AG04450 (cell line): ENCODE data around the gene COX7A2. TPM values are rescaled to one million over a fixed set of nuclear protein-coding genes. Genes with fewer than 3 reads are reported as not detected.

Experiments used
- CTCF ChIA-PET: fragments of 300-600, 350-600 bp; formaldehyde crosslinking; extraction: SDS; loops from one replicate; lab custom pipeline; 2022; ENCODE audit warnings: antibody characterized with exemption, inconsistent platforms; lab: Charles Lee
- POLR2A ChIA-PET: fragments of 350-600 bp; formaldehyde crosslinking; extraction: SDS; loops from one replicate; lab custom pipeline; 2021; ENCODE audit warnings: antibody characterized with exemption, inconsistent platforms; lab: Yijun Ruan, JAX
- DNase-seq: peaks from one replicate; pipeline ENCODE4 v3.0.0-alpha.2; 2011; ENCODE audit warnings: low read depth, low spot score
- H3K27ac ChIP-seq: one replicate; pipeline ENCODE4 v1.5.1; 2012; ENCODE audit warnings: low read depth, low read length, control low read depth
- H3K27me3 ChIP-seq: one replicate; pipeline ENCODE4 v1.6.0; 2012; ENCODE audit warnings: low read length; ENCODE audit not compliant: control insufficient read depth, insufficient read depth
- H3K4me3 ChIP-seq: 2 replicates; pipeline ENCODE4 v1.5.1; 2011; ENCODE audit warnings: mild to moderate bottlenecking, low read depth, low read length, control low read depth
- H3K9me3 ChIP-seq: 2 replicates; pipeline ENCODE4 v1.5.1; 2012; ENCODE audit warnings: low read length; ENCODE audit not compliant: control insufficient read depth, insufficient read depth
- polyA plus RNA-seq: library from polyadenylated mRNA; depleted of rRNA; stranded (reverse); fragments of >200 nt; gene quantifications from 2 replicates; pipeline ENCODE4 v1.2.3, GENCODE V29; 2011
- TF ChIP-seq, protein P1 (sequence below): IDR thresholded peaks from 2 replicates; pipeline ENCODE4 v1.5.1; 2011; ENCODE audit warnings: low read depth, low read length, control low read depth, inconsistent platforms

Gene COX7A2
- polyA plus RNA-seq, 1 experiment = 263 TPM

- CTCF ChIA-PET = interaction anchor here (0.6 to 4.5 kb wide), 48 partner anchors 8 to 476 kb away, joined by 3 to 74 read pairs (median 4); partner anchors contain the start of genes COX7A2 and TMEM30A
- DNase-seq = no peak
- no peaks in the 10 kb centered on the region for H3K9me3 ChIP-seq
- H3K27me3 ChIP-seq = no peaks in the 10 kb centered on the region
- POLR2A ChIA-PET = interaction anchor here (0.9 kb wide), 1 partner anchor 279 kb away, joined by 3 read pairs; no protein-coding TSS in a partner anchor
- H3K27ac ChIP-seq = no peak overlapping the region
- H3K4me3 ChIP-seq = no peak overlapping the region
- TF ChIP-seq, protein P1, sequence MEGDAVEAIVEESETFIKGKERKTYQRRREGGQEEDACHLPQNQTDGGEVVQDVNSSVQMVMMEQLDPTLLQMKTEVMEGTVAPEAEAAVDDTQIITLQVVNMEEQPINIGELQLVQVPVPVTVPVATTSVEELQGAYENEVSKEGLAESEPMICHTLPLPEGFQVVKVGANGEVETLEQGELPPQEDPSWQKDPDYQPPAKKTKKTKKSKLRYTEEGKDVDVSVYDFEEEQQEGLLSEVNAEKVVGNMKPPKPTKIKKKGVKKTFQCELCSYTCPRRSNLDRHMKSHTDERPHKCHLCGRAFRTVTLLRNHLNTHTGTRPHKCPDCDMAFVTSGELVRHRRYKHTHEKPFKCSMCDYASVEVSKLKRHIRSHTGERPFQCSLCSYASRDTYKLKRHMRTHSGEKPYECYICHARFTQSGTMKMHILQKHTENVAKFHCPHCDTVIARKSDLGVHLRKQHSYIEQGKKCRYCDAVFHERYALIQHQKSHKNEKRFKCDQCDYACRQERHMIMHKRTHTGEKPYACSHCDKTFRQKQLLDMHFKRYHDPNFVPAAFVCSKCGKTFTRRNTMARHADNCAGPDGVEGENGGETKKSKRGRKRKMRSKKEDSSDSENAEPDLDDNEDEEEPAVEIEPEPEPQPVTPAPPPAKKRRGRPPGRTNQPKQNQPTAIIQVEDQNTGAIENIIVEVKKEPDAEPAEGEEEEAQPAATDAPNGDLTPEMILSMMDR = no peak
These were observed 23.9 kb upstream of the COX7A2 start for GRCh38 chr6:75267461-75267860.

- DNase-seq = no peak
- H3K4me3 ChIP-seq = no peak overlapping the region
- TF ChIP-seq, protein P1 = peak; percentile 86
- H3K27ac ChIP-seq = no peak overlapping the region
- POLR2A ChIA-PET = no interaction called here
- no peaks in the 10 kb centered on the region for H3K9me3 ChIP-seq
- CTCF ChIA-PET = interaction anchor here (0.6 to 4.5 kb wide), 52 partner anchors 9 to 477 kb away, joined by 3 to 74 read pairs (median 4); partner anchors contain the start of genes COX7A2 and TMEM30A
- no peaks in the 10 kb centered on the region for H3K27me3 ChIP-seq
These were observed 23.2 kb upstream of the COX7A2 start for GRCh38 chr6:75266716-75267291.

DNA sequence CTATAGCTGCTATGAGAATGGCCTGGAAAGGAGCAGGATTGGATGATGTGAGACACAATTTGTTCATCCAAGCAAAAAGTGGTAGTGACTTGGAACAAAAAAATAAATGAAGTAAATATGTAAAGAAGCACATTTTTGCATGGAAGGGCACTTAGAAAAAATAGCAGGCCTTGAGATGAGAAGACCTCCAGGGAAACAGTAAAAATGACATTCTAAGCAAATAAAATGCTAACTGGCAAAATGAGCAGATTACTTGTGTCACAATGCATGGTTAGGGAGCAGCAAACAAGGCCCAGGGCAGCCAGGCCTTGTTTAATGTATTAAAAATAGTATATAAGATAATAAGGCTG is 19.8 kb upstream of the COX7A2 start:
- DNase-seq = no peak
- no peak overlapping the region for H3K27ac ChIP-seq
- POLR2A ChIA-PET = no interaction called here
- H3K27me3 ChIP-seq = no peaks in the 10 kb centered on the region
- no peaks in the 10 kb centered on the region for H3K9me3 ChIP-seq
- no peak overlapping the region for H3K4me3 ChIP-seq
- TF ChIP-seq, protein P1 = no peak
- CTCF ChIA-PET = interaction anchor here (0.8 to 1.6 kb wide), 2 partner anchors 264 to 283 kb away, joined by 3 to 12 read pairs; no protein-coding TSS in a partner anchor

DNA sequence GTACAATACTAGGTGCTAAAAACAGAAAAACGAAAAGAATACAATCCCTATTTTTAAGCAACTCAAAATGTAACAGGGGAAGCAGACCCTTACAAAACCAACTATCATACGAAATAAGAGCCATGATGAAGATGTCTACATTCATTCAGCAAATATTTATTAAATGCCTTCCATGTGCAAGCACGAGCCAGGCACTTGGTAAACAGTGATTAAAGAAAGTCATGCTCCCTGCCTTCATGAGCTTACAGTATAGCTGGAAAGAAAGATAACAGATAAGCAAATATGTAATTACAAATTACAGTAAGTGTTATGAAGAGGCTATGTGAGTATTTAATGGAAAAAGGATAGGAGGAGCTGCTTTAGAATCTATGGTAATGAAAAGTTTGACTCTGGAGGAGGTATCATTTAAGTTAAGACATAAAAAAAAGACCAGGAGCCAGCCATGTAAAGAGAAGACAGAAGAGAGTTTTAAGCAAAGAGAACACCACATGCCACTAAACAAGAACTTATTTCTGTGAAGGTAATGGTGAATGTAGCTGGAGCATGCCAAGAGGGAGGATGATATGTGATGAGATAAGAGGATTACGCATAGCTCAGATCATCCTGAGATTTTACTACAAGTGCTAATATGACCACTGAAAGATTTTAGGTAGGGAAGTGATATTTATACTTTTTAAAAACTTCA is 19.3 kb upstream of the COX7A2 start:
- H3K27ac ChIP-seq = no peak overlapping the region
- no peaks in the 10 kb centered on the region for H3K9me3 ChIP-seq
- H3K27me3 ChIP-seq = no peaks in the 10 kb centered on the region
- no peak overlapping the region for H3K4me3 ChIP-seq
- ChIA-PET POLR2A (no interaction called here), CTCF (interaction anchor here (0.6 to 1.6 kb wide), 4 partner anchors 34 to 284 kb away, joined by 3 to 12 read pairs (median 3); no protein-coding TSS in a partner anchor)
- no peak for DNase-seq
- TF ChIP-seq, protein P1 = no peak

GRCh38 chr6:75261299-75261698 is 17.7 kb upstream of the COX7A2 start:
- H3K9me3 ChIP-seq = no peaks in the 10 kb centered on the region
- CTCF ChIA-PET = interaction anchor here (0.7 to 1.2 kb wide), 3 partner anchors 9 to 285 kb away, joined by 3 to 4 read pairs (median 4); no protein-coding TSS in a partner anchor
- DNase-seq = no peak
- POLR2A ChIA-PET = no interaction called here
- no peaks in the 10 kb centered on the region for H3K27me3 ChIP-seq
- no peak overlapping the region for H3K27ac ChIP-seq
- no peak overlapping the region for H3K4me3 ChIP-seq
- TF ChIP-seq, protein P1 = no peak
